H9 (cell line): ENCODE data around the gene CYTH3. TPM values are rescaled to one million over a fixed set of nuclear protein-coding genes. Genes with fewer than 3 reads are reported as not detected.

Experiments
- DNase-seq: peaks from one replicate; pipeline ENCODE4 v3.0.0-alpha.2; 2017
- H2AFZ ChIP-seq: one replicate; pipeline ENCODE4 v1.6.1; 2013; ENCODE audit warnings: mild to moderate bottlenecking, low read length, control low read depth, moderate library complexity
- H2AK5ac ChIP-seq: 2 replicates; pipeline ENCODE4 v1.6.1; 2013; ENCODE audit warnings: low read length, control low read depth, mixed read lengths; ENCODE audit not compliant: insufficient read length
- H2BK120ac ChIP-seq: one replicate; pipeline ENCODE4 v1.6.1; 2013; ENCODE audit warnings: low read depth, mild to moderate bottlenecking, low read length, control low read depth, inconsistent platforms; ENCODE audit not compliant: poor library complexity, severe bottlenecking
- H2BK12ac ChIP-seq: 2 replicates; pipeline ENCODE4 v1.6.1; 2013; ENCODE audit warnings: low read length, control low read depth, mixed read lengths, low read depth; ENCODE audit not compliant: insufficient read length
- H2BK15ac ChIP-seq: 2 replicates; pipeline ENCODE4 v1.6.1; 2013; ENCODE audit warnings: low read depth, low read length, control low read depth
- H2BK20ac ChIP-seq: one replicate; pipeline ENCODE4 v1.6.1; 2013; ENCODE audit warnings: low read depth, mild to moderate bottlenecking, low read length, control low read depth, inconsistent platforms; ENCODE audit not compliant: poor library complexity, severe bottlenecking
- H2BK5ac ChIP-seq: 2 replicates; pipeline ENCODE4 v1.6.1; 2013; ENCODE audit warnings: low read length, control low read depth, mixed read lengths; ENCODE audit not compliant: insufficient read length
- H3K14ac ChIP-seq: 2 replicates; pipeline ENCODE4 v1.6.1; 2013; ENCODE audit warnings: low read length, control low read depth; ENCODE audit not compliant: insufficient read depth
- H3K18ac ChIP-seq: 2 replicates; pipeline ENCODE4 v1.6.1; 2013; ENCODE audit warnings: low read depth, mild to moderate bottlenecking, mixed read lengths, low read length, control low read depth; ENCODE audit not compliant: insufficient read length
- H3K23ac ChIP-seq: 2 replicates; pipeline ENCODE4 v1.6.1; 2013; ENCODE audit warnings: low read length, control low read depth, mixed read lengths, low read depth; ENCODE audit not compliant: insufficient read length
- H3K23me2 ChIP-seq: 2 replicates; pipeline ENCODE4 v1.6.1; 2013; ENCODE audit warnings: low read depth, mild to moderate bottlenecking, mixed read lengths, low read length, control low read depth; ENCODE audit not compliant: insufficient read length, poor library complexity, severe bottlenecking
- H3K27ac ChIP-seq: 2 replicates; pipeline ENCODE4 v1.5.1; 2013; ENCODE audit warnings: low read length, control low read depth, mixed read lengths, low read depth; ENCODE audit not compliant: insufficient read length
- H3K27me3 ChIP-seq: 2 replicates; pipeline ENCODE4 v1.6.1; 2013; ENCODE audit warnings: low read length, control low read depth, inconsistent platforms; ENCODE audit not compliant: insufficient read depth
- H3K4ac ChIP-seq: 2 replicates; pipeline ENCODE4 v1.6.1; 2013; ENCODE audit warnings: low read depth, mild to moderate bottlenecking, control low read depth, inconsistent platforms, low read length, moderate library complexity
- H3K4me1 ChIP-seq: 2 replicates; pipeline ENCODE4 v1.6.1; 2013; ENCODE audit warnings: low read length, control low read depth, inconsistent platforms; ENCODE audit not compliant: insufficient read depth
- H3K4me2 ChIP-seq: 2 replicates; pipeline ENCODE4 v1.6.1; 2013; ENCODE audit warnings: low read length, control low read depth, mixed read lengths; ENCODE audit not compliant: insufficient read length, insufficient read depth
- H3K56ac ChIP-seq: 2 replicates; pipeline ENCODE4 v1.6.1; 2013; ENCODE audit warnings: low read depth, mild to moderate bottlenecking, mixed read lengths, low read length, control low read depth; ENCODE audit not compliant: insufficient read length
- H3K79me1 ChIP-seq: 2 replicates; pipeline ENCODE4 v1.6.1; 2013; ENCODE audit warnings: low read depth, mild to moderate bottlenecking, moderate library complexity, low read length, control low read depth, inconsistent platforms; ENCODE audit not compliant: insufficient read depth, poor library complexity, severe bottlenecking
- H3K79me2 ChIP-seq: 2 replicates; pipeline ENCODE4 v1.6.1; 2013; ENCODE audit warnings: low read length, control low read depth, inconsistent platforms; ENCODE audit not compliant: insufficient read depth
- H3K9ac ChIP-seq: 2 replicates; pipeline ENCODE4 v1.6.1; 2013; ENCODE audit warnings: low read length, control low read depth, mixed read lengths; ENCODE audit not compliant: insufficient read length; ENCODE audit errors: extremely low read depth
- H3K9me3 ChIP-seq: one replicate; pipeline ENCODE4 v1.6.1; 2013; ENCODE audit warnings: low read depth, low read length, inconsistent platforms; ENCODE audit not compliant: control insufficient read depth
- H3T11ph ChIP-seq: one replicate; pipeline ENCODE4 v1.6.1; 2013; ENCODE audit warnings: mild to moderate bottlenecking, low read length, control low read depth, inconsistent platforms
- H4K20me1 ChIP-seq: one replicate; pipeline ENCODE4 v1.6.1; 2013; ENCODE audit not compliant: control insufficient read depth, insufficient read length, insufficient read depth
- H4K5ac ChIP-seq: 2 replicates; pipeline ENCODE4 v1.6.1; 2013; ENCODE audit warnings: low read depth, mild to moderate bottlenecking, mixed read lengths, low read length, control low read depth; ENCODE audit not compliant: insufficient read length
- H4K8ac ChIP-seq: replicated peaks from 2 replicates; pipeline ENCODE4 v1.6.1; 2013; ENCODE audit warnings: low read length, control low read depth, mixed read lengths, low read depth; ENCODE audit not compliant: insufficient read length
- H4K91ac ChIP-seq: 2 replicates; pipeline ENCODE4 v1.6.1; 2013; ENCODE audit warnings: low read depth, mild to moderate bottlenecking, moderate library complexity, mixed read lengths, low read length, control low read depth; ENCODE audit not compliant: insufficient read length
- H3K27ac Mint-ChIP-seq, 3 experiments: 2 replicates in 2 of 3; 3 replicates in 1 of 3; pipeline ENCODE4 v1.8.0; 2020 to 2021; ENCODE audit warnings: mixed read lengths in 3 of 3, mild to moderate bottlenecking in 1 of 3, moderate library complexity in 1 of 3
- H3K27me3 Mint-ChIP-seq: 2 replicates; pipeline ENCODE4 v1.8.0; 2021; ENCODE audit warnings: low read depth, mild to moderate bottlenecking, moderate library complexity, mixed read lengths
- H3K36me3 Mint-ChIP-seq, 3 experiments: 2 replicates in 2 of 3; 3 replicates in 1 of 3; pipeline ENCODE4 v1.8.0; 2020 to 2021; ENCODE audit warnings: low read depth in 3 of 3, mixed read lengths in 3 of 3; ENCODE audit not compliant: insufficient read depth in 1 of 3
- H3K4me1 Mint-ChIP-seq, 2 experiments: 2 replicates each; pipeline ENCODE4 v1.8.0; 2020; ENCODE audit warnings: mixed read lengths in 2 of 2
- H3K4me3 Mint-ChIP-seq, 2 experiments: 2 replicates in 1 of 2; 3 replicates in 1 of 2; pipeline ENCODE4 v1.8.0; 2020 to 2021; ENCODE audit warnings: mild to moderate bottlenecking in 2 of 2, mixed read lengths in 2 of 2, moderate library complexity in 1 of 2
- H3K9me3 Mint-ChIP-seq, 2 experiments: 2 replicates in 1 of 2; 3 replicates in 1 of 2; pipeline ENCODE4 v1.8.0; 2020; ENCODE audit warnings: mild to moderate bottlenecking in 2 of 2, mixed read lengths in 2 of 2, moderate library complexity in 1 of 2
- CTCF ChIP-seq: fragments of 200-600 bp; sonication (generic); conservative IDR thresholded peaks from 3 replicates; pipeline ENCODE4 v1.8.0; 2021; ENCODE audit warnings: antibody characterized with exemption, mild to moderate bottlenecking
- WGBS: extraction: QIAGEN DNeasy Blood & Tissue Kit; methylation state at CpG from one replicate; pipeline ENCODE4 v1.1.7; 2013; ENCODE audit warnings: missing lambda C conversion rate, low lambda C conversion rate, mixed read lengths; ENCODE audit not compliant: insufficient read length; ENCODE audit errors: extremely low coverage; 5-methylcytosine and 5-hydroxymethylcytosine counted together
- total RNA-seq: library from RNA; stranded (reverse); gene quantifications from 2 replicates; pipeline ENCODE4 v1.2.1, GENCODE V29; 2021

CYTH3 gene
- total RNA-seq, 1 experiment from 2014 or later = 12.3 TPM

- Histone ChIP-seq H2BK15ac (no peak overlapping the region), H2AK5ac (no peak overlapping the region), H3K4me1 (0 out of 2 replicates have a peak, but pooled peaks cover 2% of the 10 kb centered on the region), H3K9ac (no peak overlapping the region), H3K18ac (no peak overlapping the region), H3K4me2 (no peak overlapping the region), H4K91ac (no peak overlapping the region), H3T11ph (no peak overlapping the region), H3K23me2 (peaks cover 2% of the 10 kb centered on the region), H4K5ac (no peak overlapping the region), H3K23ac (no peak overlapping the region), H2BK120ac (no peak overlapping the region), H3K14ac (no peak overlapping the region), H2BK12ac (no peak overlapping the region), H2BK5ac (no peak overlapping the region), H3K56ac (no peak overlapping the region), H3K4ac (no peak overlapping the region), H4K8ac (no peak overlapping the region), H3K79me1 (peaks cover 7% of the 10 kb centered on the region), H2BK20ac (no peak overlapping the region), H3K27me3 (no peaks in the 10 kb centered on the region), H3K9me3 (no peaks in the 10 kb centered on the region), H2AFZ (no peak overlapping the region), H3K27ac (no peak overlapping the region), H3K79me2 (no peaks in the 10 kb centered on the region; the same call in 1 of the 2 replicates), H4K20me1 (no peaks in the 10 kb centered on the region)
- Mint-ChIP-seq H3K9me3 (no peaks in the 10 kb centered on the region), H3K36me3 (no peaks in the 10 kb centered on the region), H3K27ac (no peak overlapping the region), H3K4me3 (no peak overlapping the region), H3K4me1 (peaks cover 27 to 33% of the 10 kb centered on the region in 2 experiments), H3K27me3 (no peaks in the 10 kb centered on the region)
- DNase-seq = no peak
- no CpG with 5 or more reads among the region's 4 CpGs for WGBS
- no peak for TF ChIP-seq CTCF
Observed at GRCh38 chr7:6241607-6241973, 30.8 kb downstream of the CYTH3 start.
